Ishikawa (cell line): ENCODE measurements around the gene TGM2.

Experiments
- CEBPB ChIP-seq: IDR thresholded peaks from 2 replicates; pipeline ENCODE4 v1.6.1; 2012
- CREB1 ChIP-seq: IDR thresholded peaks from 2 replicates; pipeline ENCODE4 v1.6.1; 2012; ENCODE audit warnings: low read depth
- EGR1 ChIP-seq: IDR thresholded peaks from 2 replicates; pipeline ENCODE4 v1.6.1; 2012
- EP300 ChIP-seq: IDR thresholded peaks from 2 replicates; pipeline ENCODE4 v1.6.1; 2012; ENCODE audit warnings: borderline replicate concordance
- FOXM1 ChIP-seq: IDR thresholded peaks from 2 replicates; pipeline ENCODE4 v1.6.1; 2012; ENCODE audit warnings: low read depth, borderline replicate concordance
- NFIC ChIP-seq: IDR thresholded peaks from 2 replicates; pipeline ENCODE4 v1.6.1; 2012
- RAD21 ChIP-seq: IDR thresholded peaks from 2 replicates; pipeline ENCODE4 v1.6.1; 2012; ENCODE audit warnings: low read depth
- TAF1 ChIP-seq: IDR thresholded peaks from 2 replicates; pipeline ENCODE4 v1.6.1; 2012; ENCODE audit warnings: low read depth, mild to moderate bottlenecking
- TCF12 ChIP-seq: IDR thresholded peaks from 2 replicates; pipeline ENCODE4 v1.6.1; 2012; ENCODE audit warnings: low read depth
- TEAD4 ChIP-seq: IDR thresholded peaks from 2 replicates; pipeline ENCODE4 v1.6.1; 2012
- ZBTB7A ChIP-seq: IDR thresholded peaks from 2 replicates; pipeline ENCODE4 v1.6.1; 2012; ENCODE audit warnings: low read depth
- TF ChIP-seq, protein P1 (sequence below): IDR thresholded peaks from 2 replicates; pipeline ENCODE4 v1.6.1; 2012
- TF ChIP-seq, protein P2 (sequence below): IDR thresholded peaks from 2 replicates; pipeline ENCODE4 v1.6.1; 2012; ENCODE audit warnings: low read depth, mild to moderate bottlenecking

DNA sequence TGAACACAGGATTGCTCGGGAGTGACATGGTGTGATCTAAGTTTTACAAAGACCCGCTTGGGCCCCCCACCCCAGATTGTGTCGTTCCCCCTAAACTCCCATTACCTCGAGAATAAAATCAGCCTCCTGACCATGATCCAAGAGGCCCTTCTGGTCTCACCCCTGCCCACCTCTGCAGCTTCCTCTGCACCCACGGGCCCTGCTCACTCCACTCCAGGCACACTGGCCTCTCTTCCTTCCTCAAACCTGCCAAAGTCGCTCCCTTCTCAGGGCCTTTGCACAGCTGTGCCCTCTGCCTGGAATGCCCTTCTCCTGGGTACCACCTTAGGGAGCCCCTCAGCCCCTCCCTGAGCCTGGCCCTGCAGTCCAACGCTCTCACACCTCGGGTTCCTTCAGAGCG, 17.9 kb downstream of the TGM2 start:
- TF ChIP-seq TAF1 (no peak), CREB1 (no peak), EP300 (no peak), FOXM1 (no peak), ZBTB7A (no peak), TEAD4 (no peak), RAD21 (no peak), TCF12 (no peak), CEBPB (no peak), EGR1 (no peak), NFIC (no peak)
- TF ChIP-seq, protein P1, sequence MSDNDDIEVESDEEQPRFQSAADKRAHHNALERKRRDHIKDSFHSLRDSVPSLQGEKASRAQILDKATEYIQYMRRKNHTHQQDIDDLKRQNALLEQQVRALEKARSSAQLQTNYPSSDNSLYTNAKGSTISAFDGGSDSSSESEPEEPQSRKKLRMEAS = no peak
- TF ChIP-seq, protein P2, sequence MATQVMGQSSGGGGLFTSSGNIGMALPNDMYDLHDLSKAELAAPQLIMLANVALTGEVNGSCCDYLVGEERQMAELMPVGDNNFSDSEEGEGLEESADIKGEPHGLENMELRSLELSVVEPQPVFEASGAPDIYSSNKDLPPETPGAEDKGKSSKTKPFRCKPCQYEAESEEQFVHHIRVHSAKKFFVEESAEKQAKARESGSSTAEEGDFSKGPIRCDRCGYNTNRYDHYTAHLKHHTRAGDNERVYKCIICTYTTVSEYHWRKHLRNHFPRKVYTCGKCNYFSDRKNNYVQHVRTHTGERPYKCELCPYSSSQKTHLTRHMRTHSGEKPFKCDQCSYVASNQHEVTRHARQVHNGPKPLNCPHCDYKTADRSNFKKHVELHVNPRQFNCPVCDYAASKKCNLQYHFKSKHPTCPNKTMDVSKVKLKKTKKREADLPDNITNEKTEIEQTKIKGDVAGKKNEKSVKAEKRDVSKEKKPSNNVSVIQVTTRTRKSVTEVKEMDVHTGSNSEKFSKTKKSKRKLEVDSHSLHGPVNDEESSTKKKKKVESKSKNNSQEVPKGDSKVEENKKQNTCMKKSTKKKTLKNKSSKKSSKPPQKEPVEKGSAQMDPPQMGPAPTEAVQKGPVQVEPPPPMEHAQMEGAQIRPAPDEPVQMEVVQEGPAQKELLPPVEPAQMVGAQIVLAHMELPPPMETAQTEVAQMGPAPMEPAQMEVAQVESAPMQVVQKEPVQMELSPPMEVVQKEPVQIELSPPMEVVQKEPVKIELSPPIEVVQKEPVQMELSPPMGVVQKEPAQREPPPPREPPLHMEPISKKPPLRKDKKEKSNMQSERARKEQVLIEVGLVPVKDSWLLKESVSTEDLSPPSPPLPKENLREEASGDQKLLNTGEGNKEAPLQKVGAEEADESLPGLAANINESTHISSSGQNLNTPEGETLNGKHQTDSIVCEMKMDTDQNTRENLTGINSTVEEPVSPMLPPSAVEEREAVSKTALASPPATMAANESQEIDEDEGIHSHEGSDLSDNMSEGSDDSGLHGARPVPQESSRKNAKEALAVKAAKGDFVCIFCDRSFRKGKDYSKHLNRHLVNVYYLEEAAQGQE = no peak
